GM12878 (cell line): Measurements from ENCODE around the gene RACK1. TPM values are rescaled to one million over a fixed set of nuclear protein-coding genes. Genes with fewer than 3 reads are reported as not detected.

Source experiments
- E2F4 ChIP-seq: IDR thresholded peaks from 2 replicates; pipeline ENCODE4 v1.6.1; 2012; ENCODE audit warnings: low read depth, low read length, improper control_type of control experiment
- E4F1 ChIP-seq: fragments of 450-650 bp; IDR thresholded peaks from 2 replicates; pipeline ENCODE4 v1.6.1; 2018; ENCODE audit warnings: borderline replicate concordance, mild to moderate bottlenecking; ENCODE audit not compliant: partially characterized antibody
- EED ChIP-seq: sonication (generic); IDR thresholded peaks from 2 replicates; pipeline ENCODE4 v1.6.1; 2016; ENCODE audit warnings: antibody characterized with exemption, low read depth
- FOS ChIP-seq: IDR thresholded peaks from 3 replicates; pipeline ENCODE4 v1.6.1; 2011; ENCODE audit warnings: borderline replicate concordance; ENCODE audit not compliant: insufficient read length; ENCODE audit errors: extremely low read depth
- GATAD2B ChIP-seq: fragments of 450-650 bp; conservative IDR thresholded peaks from 2 replicates; pipeline ENCODE4 v1.6.1; 2017; ENCODE audit warnings: low read depth, mild to moderate bottlenecking, moderate library complexity
- HDAC6 ChIP-seq: fragments of 200-600 bp; sonication (generic); IDR thresholded peaks from one replicate; pipeline ENCODE4 v1.8.0; 2017; ENCODE audit warnings: antibody characterized with exemption; ENCODE audit not compliant: unreplicated experiment
- JUNB ChIP-seq: IDR thresholded peaks from 2 replicates; pipeline ENCODE4 v1.6.1; 2016; ENCODE audit warnings: antibody characterized with exemption, mild to moderate bottlenecking
- JUND ChIP-seq: IDR thresholded peaks from 2 replicates; pipeline ENCODE4 v1.6.1; 2012; ENCODE audit warnings: low read depth, mild to moderate bottlenecking, low read length, improper control_type of control experiment, moderate library complexity
- KLF5 ChIP-seq: fragments of 450-650 bp; IDR thresholded peaks from 2 replicates; pipeline ENCODE4 v1.6.1; 2014; ENCODE audit warnings: mild to moderate bottlenecking; ENCODE audit not compliant: partially characterized antibody
- MLLT1 ChIP-seq: fragments of 450-650 bp; IDR thresholded peaks from 2 replicates; pipeline ENCODE4 v1.6.1; 2016; ENCODE audit warnings: mild to moderate bottlenecking
- MTA3 ChIP-seq: IDR thresholded peaks from 2 replicates; pipeline ENCODE4 v1.6.1; 2012; ENCODE audit warnings: low read length, inconsistent platforms, borderline replicate concordance
- NFIC ChIP-seq: IDR thresholded peaks from 2 replicates; pipeline ENCODE4 v1.6.1; 2012; ENCODE audit warnings: low read depth, mild to moderate bottlenecking, inconsistent platforms, low read length, moderate library complexity
- POU2F2 ChIP-seq: IDR thresholded peaks from 3 replicates; pipeline ENCODE4 v1.6.1; 2011; ENCODE audit warnings: low read depth, mild to moderate bottlenecking, low read length, borderline replicate concordance
- RELB ChIP-seq: fragments of 450-650 bp; IDR thresholded peaks from 2 replicates; pipeline ENCODE4 v1.6.1; 2017; ENCODE audit warnings: low read depth, mild to moderate bottlenecking, moderate library complexity
- RUNX3 ChIP-seq: IDR thresholded peaks from 2 replicates; pipeline ENCODE4 v1.6.1; 2012; ENCODE audit warnings: low read length, inconsistent platforms
- SMAD5 ChIP-seq: IDR thresholded peaks from 2 replicates; pipeline ENCODE4 v1.6.1; 2016; ENCODE audit warnings: antibody characterized with exemption, low read depth
- WRNIP1 ChIP-seq: IDR thresholded peaks from 2 replicates; pipeline ENCODE4 v1.6.1; 2011; ENCODE audit warnings: low read depth, low read length, improper control_type of control experiment, borderline replicate concordance
- YY1 ChIP-seq: IDR thresholded peaks from 2 replicates; pipeline ENCODE4 v1.6.1; 2011; ENCODE audit warnings: low read depth, mild to moderate bottlenecking, low read length
- ZBTB4 ChIP-seq: fragments of 450-650 bp; formaldehyde crosslinking; IDR thresholded peaks from 2 replicates; pipeline ENCODE4 v1.4.0; 2022; ENCODE audit warnings: mild to moderate bottlenecking, moderate library complexity
- ZZZ3 ChIP-seq: IDR thresholded peaks from 2 replicates; pipeline ENCODE4 v1.6.1; 2011; ENCODE audit warnings: low read depth; ENCODE audit not compliant: control insufficient read depth, insufficient read length
- polyA plus RNA-seq, 11 experiments: library from polyadenylated mRNA; depleted of rRNA in 4 of 11; unstranded in 6 of 11; stranded (reverse) in 5 of 11; fragments of >200 nt; fragmentation: Nextera tagmentation in 4 of 11; fragmentation: Illumina TruSeq in 1 of 11; extraction: Ambion mirVana in 4 of 11; extraction: Trizol in 1 of 11; gene quantifications; 1 replicate in 1 of 11; 2 replicates in 10 of 11; pipeline versions ENCODE4 v1.2.1 to v1.2.3, GENCODE V29; 2011 to 2016; ENCODE audit warnings: inconsistent platforms in 2 of 11, missing spikeins in 2 of 11, low read depth in 1 of 11
- total RNA-seq, 4 experiments: library from RNA; depleted of rRNA in 3 of 4; stranded (reverse); fragments of >200 nt in 3 of 4; fragmentation: Illumina TruSeq in 1 of 4; extraction: Trizol in 1 of 4; gene quantifications; 2 replicates each; pipeline versions ENCODE4 v1.2.1 to v1.2.3, GENCODE V29; 2013 to 2021

The RACK1 gene
- total and polyA plus RNA-seq, 10 of the 15 experiments (the other 5 are each of a cell fraction or from before 2014, with no cell fraction given), result 1,365 to 6,584 (median 4,167) TPM

GRCh38 chr5:181191526-181192336, 52.0 kb downstream of the RACK1 start (continued):
- TF ChIP-seq ZBTB4 (CRISPR knock-in tag) (no peak), YY1 (peak; percentile 97), POU2F2 (no peak), MTA3 (no peak), GATAD2B (peak; percentile 55; the same call in 1 of the 2 replicates), JUNB (no peak; the same call in 1 of the 2 replicates), E4F1 (peak; percentile 55), ZZZ3 (no peak), E2F4 (no peak), FOS (no peak), HDAC6 (no peak), KLF5 (peak; percentile 91), RELB (0 out of 2 replicates have a peak, but pooled peaks have one; percentile 22), EED (peak; percentile 48; the same call in 1 of the 2 replicates), WRNIP1 (no peak), NFIC (no peak), SMAD5 (no peak), RUNX3 (no peak), JUND (no peak), MLLT1 (no peak; the same call in none of the 2 replicates)
